Omental fat pad (tissue), 4 donors: ENCODE measurements around the gene TNNI3. TPM values are rescaled to one million over a fixed set of nuclear protein-coding genes. Genes with fewer than 3 reads are reported as not detected.

ENCODE experiments used
- ATAC-seq: fragments of 150-250 bp; one replicate; pipeline ENCODE4 v1.9.1; 2016; ENCODE audit warnings: mild to moderate bottlenecking, moderate library complexity; ENCODE audit not compliant: low FRiP score
- DNase-seq: peaks from one replicate; pipeline ENCODE4 v3.0.0-alpha.2; 2019; ENCODE audit warnings: low spot score
- CTCF ChIP-seq, 3 donors: fragments of 450-650 bp; IDR thresholded peaks; one replicate each; pipeline ENCODE4 v1.5.1; 2016 to 2017; ENCODE audit warnings: antibody characterized with exemption in 3 of 3, mild to moderate bottlenecking in 3 of 3, moderate library complexity in 2 of 3
- total RNA-seq, 4 donors: library from RNA; depleted of rRNA; stranded (reverse); fragments of >200 nt; gene quantifications; one replicate each; pipeline ENCODE4 v1.1.0, GENCODE V29; 2016

TNNI3 gene
- total RNA-seq, 4 donors from 2014 or later: not detected

- TF ChIP-seq CTCF (IDR thresholded peaks at IDR 0.05): no peak
- DNase-seq: no peak
- no peak for ATAC-seq
These were observed 3.8 kb downstream of the TNNI3 start for GRCh38 chr19:55153652-55154264.

GRCh38 chr19:55152017-55152416 is 5.5 kb downstream of the TNNI3 start:
- TF ChIP-seq CTCF (IDR thresholded peaks at IDR 0.05): no peak
- DNase-seq (no peak), ATAC-seq (no peak)

- ATAC-seq: no peak
- no peak for DNase-seq
- no peak for TF ChIP-seq CTCF (IDR thresholded peaks at IDR 0.05)
These were observed 8.2 kb downstream of the TNNI3 start, which contains the start of gene TNNT1 for GRCh38 chr19:55149078-55150003. Gene TNNT1 (minus strand): TSS chr19:55149206. CDS start chr19:55147157, 2,049 bp downstream.

- TF ChIP-seq CTCF (IDR thresholded peaks at IDR 0.05): no peak
- no peak for ATAC-seq
- no peak for DNase-seq
These were observed 9.8 kb downstream of the TNNI3 start for GRCh38 chr19:55147545-55148251.

GRCh38 chr19:55146705-55147273 is 10.7 kb downstream of the TNNI3 start:
- TF ChIP-seq CTCF (IDR thresholded peaks at IDR 0.05): no peak
- DNase-seq (no peak), ATAC-seq (no peak)

GRCh38 chr19:55146078-55146704 is 11.3 kb downstream of the TNNI3 start:
- DNase-seq (no peak), ATAC-seq (no peak)
- TF ChIP-seq CTCF (IDR thresholded peaks at IDR 0.05): no peak
